B cell (primary cell): ENCODE measurements around the gene OPN1MW. TPM values are rescaled to one million over a fixed set of nuclear protein-coding genes. Genes with fewer than 3 reads are reported as not detected.
"Not testable (repeated sequence)": the region's sequence is repeated elsewhere in the genome, so short reads cannot be mapped to it uniquely, and the experiment has no call there.

ENCODE experiments used
- ATAC-seq: fragments of 200-7000 bp; cut with Tn5 transposase; one replicate; pipeline ENCODE4 v1.10.0; 2021; ENCODE audit warnings: low read depth, mild to moderate bottlenecking, moderate number of reproducible peaks, moderate library complexity
- CTCF ChIA-PET: fragments of 350-600 bp; sonication (Branson Sonifier 250); formaldehyde crosslinking; loops from one replicate; lab custom pipeline; 2021; ENCODE audit warnings: antibody characterized with exemption, inconsistent platforms; lab: Charles Lee
- POLR2A ChIA-PET: fragments of 350-600 bp; sonication (Branson Sonifier 250); formaldehyde crosslinking; loops from one replicate; lab custom pipeline; 2021; ENCODE audit warnings: antibody characterized with exemption; lab: Charles Lee
- DNase-seq: peaks from one replicate; pipeline ENCODE4 v3.0.0; 2013
- H2AFZ ChIP-seq: 2 replicates; pipeline ENCODE4 v1.6.1; 2012; ENCODE audit warnings: mild to moderate bottlenecking, low read depth, low read length; ENCODE audit not compliant: insufficient read depth, poor library complexity, severe bottlenecking
- H3K27ac ChIP-seq, 2 donors: 1 replicate in 1 of 2; 2 replicates in 1 of 2; pipeline ENCODE4 v1.5.1; 2012 to 2013; ENCODE audit warnings: low read length in 2 of 2, mild to moderate bottlenecking in 2 of 2, moderate library complexity in 1 of 2
- H3K27me3 ChIP-seq, 4 experiments: fragments of 200-600 bp in 1 of 4; sonication (generic) in 1 of 4; replicated peaks in 1 of 4; 1 replicate in 2 of 4; 2 replicates in 2 of 4; pipeline versions ENCODE4 v1.6.1 to v1.7.0; 2013 to 2016; ENCODE audit warnings: low read length in 3 of 4, mild to moderate bottlenecking in 2 of 4, mixed read lengths in 1 of 4, moderate library complexity in 1 of 4; ENCODE audit not compliant: insufficient read depth in 4 of 4, control insufficient read depth in 3 of 4; ENCODE audit errors: control extremely low read depth in 1 of 4
- H3K36me3 ChIP-seq, 2 experiments: replicated peaks in 1 of 2; 1 replicate in 1 of 2; 2 replicates in 1 of 2; pipeline versions ENCODE4 v1.6.1 to v1.7.1; 2013; ENCODE audit warnings: low read length in 1 of 2; ENCODE audit not compliant: insufficient read depth in 2 of 2, control insufficient read depth in 1 of 2; ENCODE audit errors: control extremely low read depth in 1 of 2, extremely low read depth in 1 of 2
- H3K4me1 ChIP-seq, 2 donors: fragments of 200-600 bp in 1 of 2; sonication (generic) in 1 of 2; 1 replicate in 1 of 2; 2 replicates in 1 of 2; pipeline versions ENCODE4 v1.5.1 to v1.6.1; 2013 to 2017; ENCODE audit warnings: low read length in 2 of 2; ENCODE audit not compliant: control insufficient read depth in 2 of 2, insufficient read depth in 2 of 2
- H3K4me2 ChIP-seq: replicated peaks from 2 replicates; pipeline ENCODE3; 2012; ENCODE audit warnings: mild to moderate bottlenecking, low read depth, low read length; ENCODE audit not compliant: poor library complexity, severe bottlenecking
- H3K4me3 ChIP-seq, 5 experiments: fragments of 200-600 bp in 1 of 5; sonication (generic) in 1 of 5; 1 replicate in 3 of 5; 2 replicates in 2 of 5; pipeline versions ENCODE4 v1.5.1 to v1.7.0; 2011 to 2016; ENCODE audit warnings: low read length in 4 of 5, mild to moderate bottlenecking in 4 of 5, low read depth in 2 of 5, control low read depth in 1 of 5, moderate library complexity in 1 of 5; ENCODE audit not compliant: insufficient read depth in 1 of 5; ENCODE audit errors: control extremely low read depth in 1 of 5, extremely low read depth in 1 of 5
- H3K79me2 ChIP-seq: fragments of 200-600 bp; sonication (generic); one replicate; pipeline ENCODE4 v1.6.0; 2016; ENCODE audit warnings: low read length; ENCODE audit not compliant: control insufficient read depth, insufficient read depth
- H3K9ac ChIP-seq: fragments of 200-600 bp; sonication (generic); 2 replicates; pipeline ENCODE4 v1.6.1; 2017; ENCODE audit warnings: mild to moderate bottlenecking, low read length, moderate library complexity
- H3K9me3 ChIP-seq, 3 donors: one replicate each; pipeline versions ENCODE4 v1.6.1 to v1.7.1; 2013; ENCODE audit warnings: low read length in 2 of 3; ENCODE audit not compliant: control insufficient read depth in 2 of 3, insufficient read depth in 1 of 3; ENCODE audit errors: control extremely low read depth in 1 of 3
- H4K20me1 ChIP-seq: 2 replicates; pipeline ENCODE4 v1.6.0; 2012; ENCODE audit warnings: mild to moderate bottlenecking, low read length; ENCODE audit not compliant: insufficient read depth, control insufficient read depth, poor library complexity, severe bottlenecking
- H3K27ac Mint-ChIP-seq: one replicate; pipeline ENCODE4 v1.8.0; 2021; ENCODE audit warnings: mixed read lengths
- H3K27me3 Mint-ChIP-seq: one replicate; pipeline ENCODE4 v1.8.0; 2021; ENCODE audit warnings: mixed read lengths
- H3K4me1 Mint-ChIP-seq: one replicate; pipeline ENCODE4 v1.8.0; 2021; ENCODE audit warnings: mixed read lengths
- H3K4me3 Mint-ChIP-seq: one replicate; pipeline ENCODE4 v1.8.0; 2021; ENCODE audit warnings: mixed read lengths
- H3K9me3 Mint-ChIP-seq: one replicate; pipeline ENCODE4 v1.8.0; 2022; ENCODE audit warnings: mixed read lengths; ENCODE audit not compliant: insufficient read depth
- WGBS: methylation state at CpG from one replicate; pipeline ENCODE4 v1.1.5; 2013; ENCODE audit warnings: missing lambda C conversion rate; ENCODE audit not compliant: insufficient coverage; 5-methylcytosine and 5-hydroxymethylcytosine counted together
- intact Hi-C: fragments of 100-400 bp; cut with micrococcal nuclease; formaldehyde crosslinking; loops from one replicate; pipeline ENCODE4 v1.10.0; 2022
- polyA plus RNA-seq: library from polyadenylated mRNA; depleted of rRNA; stranded (reverse); fragments of >200 nt; gene quantifications from 2 replicates; pipeline ENCODE4 v1.2.3, GENCODE V29; 2012
- total RNA-seq, 2 donors: library from RNA; stranded (reverse); fragments of 120-200 nt in 1 of 2; gene quantifications; 1 replicate in 1 of 2; 2 replicates in 1 of 2; pipeline versions ENCODE4 v1.2.3 to v1.2.4, GENCODE V29; 2013 to 2022

Gene OPN1MW
- total and polyA plus RNA-seq, 2 donors (not counting 1 experiment from before 2014, with no cell fraction given) = not detected

- H2AFZ ChIP-seq, ATAC-seq, CTCF ChIA-PET, H3K4me1 Mint-ChIP-seq, H3K27me3 ChIP-seq, H3K4me2 ChIP-seq, H3K27me3 Mint-ChIP-seq, H3K4me1 ChIP-seq, intact Hi-C loops, H3K9ac ChIP-seq, H3K9me3 ChIP-seq, H3K27ac ChIP-seq, DNase-seq, H3K4me3 ChIP-seq, H3K27ac Mint-ChIP-seq, H3K36me3 ChIP-seq, H3K4me3 Mint-ChIP-seq, H3K9me3 Mint-ChIP-seq, H3K79me2 ChIP-seq, POLR2A ChIA-PET, H4K20me1 ChIP-seq: not testable (repeated sequence)
- no CpG with 5 or more reads among the region's 9 CpGs for WGBS
Observed at GRCh38 chrX:154211057-154211456, 28.7 kb downstream of the OPN1MW start.

- H3K4me1 Mint-ChIP-seq, CTCF ChIA-PET, H3K36me3 ChIP-seq, H2AFZ ChIP-seq, H3K9ac ChIP-seq, intact Hi-C loops, ATAC-seq, H3K4me2 ChIP-seq, H3K4me3 ChIP-seq, H3K27ac ChIP-seq, H3K9me3 Mint-ChIP-seq, DNase-seq, H3K27ac Mint-ChIP-seq, H4K20me1 ChIP-seq, H3K4me3 Mint-ChIP-seq, H3K27me3 Mint-ChIP-seq, H3K27me3 ChIP-seq, H3K4me1 ChIP-seq, H3K9me3 ChIP-seq, H3K79me2 ChIP-seq, POLR2A ChIA-PET: not testable (repeated sequence)
- WGBS = no CpG with 5 or more reads among the region's 10 CpGs
Observed at GRCh38 chrX:154211499-154211898, 29.1 kb downstream of the OPN1MW start.

DNA sequence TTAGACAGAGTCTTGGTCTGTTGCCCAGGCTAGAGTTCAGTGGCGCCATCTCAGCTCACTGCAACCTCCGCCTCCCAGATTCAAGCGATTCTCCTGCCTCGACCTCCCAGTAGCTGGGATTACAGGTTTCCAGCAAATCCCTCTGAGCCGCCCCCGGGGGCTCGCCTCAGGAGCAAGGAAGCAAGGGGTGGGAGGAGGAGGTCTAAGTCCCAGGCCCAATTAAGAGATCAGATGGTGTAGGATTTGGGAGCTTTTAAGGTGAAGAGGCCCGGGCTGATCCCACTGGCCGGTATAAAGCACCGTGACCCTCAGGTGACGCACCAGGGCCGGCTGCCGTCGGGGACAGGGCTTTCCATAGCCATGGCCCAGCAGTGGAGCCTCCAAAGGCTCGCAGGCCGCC lies 37.1 kb downstream of the OPN1MW start, which contains the start of gene OPN1MW2:
TSS of gene OPN1MW2 (plus strand) at position 301 of the 400 bp plus-strand sequence. CDS start at position 361, 60 bp downstream.
- ATAC-seq = not testable (repeated sequence)

DNA sequence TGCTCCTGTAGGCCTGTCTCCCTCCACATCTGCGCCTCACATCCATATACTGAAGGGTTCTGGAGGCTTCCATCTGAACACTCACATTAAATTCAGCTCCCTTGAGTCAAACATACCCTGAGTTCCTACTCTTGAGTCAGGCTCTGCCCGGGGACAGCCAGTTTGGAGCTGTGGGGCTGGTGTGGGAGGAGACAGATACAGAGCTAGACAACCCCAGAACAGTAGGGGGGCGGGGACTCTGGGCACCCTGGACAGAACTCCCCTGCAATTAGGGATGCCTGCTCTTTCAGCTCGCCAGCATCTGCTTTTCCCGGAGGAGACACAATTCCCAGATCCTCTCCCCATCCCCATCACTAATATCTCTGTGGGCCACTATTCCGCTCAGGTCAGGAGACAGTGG lies 42.9 kb downstream of the OPN1MW start:
- H3K4me3 Mint-ChIP-seq, H3K4me1 Mint-ChIP-seq, CTCF ChIA-PET, H3K9me3 ChIP-seq, H3K27ac ChIP-seq, DNase-seq, intact Hi-C loops, H3K36me3 ChIP-seq, H3K4me2 ChIP-seq, ATAC-seq, H3K9ac ChIP-seq, H2AFZ ChIP-seq, POLR2A ChIA-PET, H3K79me2 ChIP-seq, H3K27me3 ChIP-seq, H4K20me1 ChIP-seq, H3K9me3 Mint-ChIP-seq, H3K4me3 ChIP-seq, H3K27me3 Mint-ChIP-seq, H3K4me1 ChIP-seq, H3K27ac Mint-ChIP-seq: not testable (repeated sequence)
- no CpG with 5 or more reads among the region's 6 CpGs for WGBS

More for the DNA sequence above, 37.1 kb downstream of the OPN1MW start, which contains the start of gene OPN1MW2:
- H3K9me3 ChIP-seq, H4K20me1 ChIP-seq, CTCF ChIA-PET, H3K9me3 Mint-ChIP-seq, H2AFZ ChIP-seq, H3K4me3 Mint-ChIP-seq, POLR2A ChIA-PET, H3K79me2 ChIP-seq, H3K4me3 ChIP-seq, H3K27ac ChIP-seq, H3K27me3 Mint-ChIP-seq, H3K9ac ChIP-seq, H3K4me1 Mint-ChIP-seq, H3K27me3 ChIP-seq, H3K36me3 ChIP-seq, intact Hi-C loops, DNase-seq, H3K4me2 ChIP-seq, H3K27ac Mint-ChIP-seq, H3K4me1 ChIP-seq: not testable (repeated sequence)
- no CpG with 5 or more reads among the region's 16 CpGs for WGBS
